GM06990 (cell line): ENCODE measurements around the gene INSC.

ENCODE experiments used
- DNase-seq: peaks from one replicate; pipeline ENCODE4 v3.0.0-alpha.2; 2011; ENCODE audit not compliant: insufficient read length; ENCODE audit errors: extremely low read depth
- H3K27me3 ChIP-seq: replicated peaks from 2 replicates; pipeline ENCODE4 v1.6.0; 2011; ENCODE audit warnings: low read length; ENCODE audit not compliant: control insufficient read depth, insufficient read depth
- H3K36me3 ChIP-seq: 2 replicates; pipeline ENCODE4 v1.5.1; 2011; ENCODE audit warnings: low read length; ENCODE audit not compliant: control insufficient read depth, insufficient read depth
- H3K4me3 ChIP-seq: replicated peaks from 2 replicates; pipeline ENCODE4 v1.5.1; 2011; ENCODE audit warnings: low read depth, mild to moderate bottlenecking, control low read depth, low read length
- CTCF ChIP-seq: IDR thresholded peaks from 2 replicates; pipeline ENCODE4 v1.5.1; 2011; ENCODE audit warnings: low read length, control low read depth, mild to moderate bottlenecking, inconsistent platforms; ENCODE audit not compliant: insufficient read depth, poor library complexity, severe bottlenecking

INSC gene

DNA sequence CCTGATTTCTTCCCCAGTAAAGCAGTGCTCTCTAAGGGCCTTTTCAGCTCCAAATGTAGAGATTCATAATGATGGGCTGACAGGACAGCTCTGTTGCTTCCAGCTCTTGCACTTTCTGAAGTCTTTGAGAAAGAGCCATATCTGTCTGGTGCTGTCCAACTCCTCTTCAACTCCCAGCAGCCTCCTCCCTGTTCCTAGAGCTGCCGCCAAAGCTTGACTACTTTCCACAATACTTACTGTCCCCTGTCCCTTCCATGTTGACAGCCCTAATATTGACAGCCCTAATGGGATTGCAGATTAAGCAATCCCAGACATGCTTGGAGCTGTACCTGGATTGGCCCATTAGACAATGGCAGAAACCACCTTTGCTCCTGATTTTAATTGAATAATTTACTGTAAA, 29.6 kb downstream of the INSC start:
- no peak for TF ChIP-seq CTCF
- Histone ChIP-seq H3K27me3 (peaks cover 2% of the 10 kb centered on the region), H3K4me3 (no peak overlapping the region), H3K36me3 (no peaks in the 10 kb centered on the region)
- DNase-seq: no peak

- no peak for DNase-seq
- TF ChIP-seq CTCF: no peak
- no peak overlapping the region for H3K4me3 ChIP-seq
- H3K27me3 ChIP-seq: peaks cover 2% of the 10 kb centered on the region
- H3K36me3 ChIP-seq: no peaks in the 10 kb centered on the region
Measured at GRCh38 chr11:15145151-15145550, 30.4 kb downstream of the INSC start.

- Histone ChIP-seq H3K36me3 (no peaks in the 10 kb centered on the region), H3K27me3 (peaks cover 2% of the 10 kb centered on the region), H3K4me3 (no peak overlapping the region)
- no peak for TF ChIP-seq CTCF
- DNase-seq: no peak
Measured at GRCh38 chr11:15145615-15146014, 30.9 kb downstream of the INSC start.

DNA sequence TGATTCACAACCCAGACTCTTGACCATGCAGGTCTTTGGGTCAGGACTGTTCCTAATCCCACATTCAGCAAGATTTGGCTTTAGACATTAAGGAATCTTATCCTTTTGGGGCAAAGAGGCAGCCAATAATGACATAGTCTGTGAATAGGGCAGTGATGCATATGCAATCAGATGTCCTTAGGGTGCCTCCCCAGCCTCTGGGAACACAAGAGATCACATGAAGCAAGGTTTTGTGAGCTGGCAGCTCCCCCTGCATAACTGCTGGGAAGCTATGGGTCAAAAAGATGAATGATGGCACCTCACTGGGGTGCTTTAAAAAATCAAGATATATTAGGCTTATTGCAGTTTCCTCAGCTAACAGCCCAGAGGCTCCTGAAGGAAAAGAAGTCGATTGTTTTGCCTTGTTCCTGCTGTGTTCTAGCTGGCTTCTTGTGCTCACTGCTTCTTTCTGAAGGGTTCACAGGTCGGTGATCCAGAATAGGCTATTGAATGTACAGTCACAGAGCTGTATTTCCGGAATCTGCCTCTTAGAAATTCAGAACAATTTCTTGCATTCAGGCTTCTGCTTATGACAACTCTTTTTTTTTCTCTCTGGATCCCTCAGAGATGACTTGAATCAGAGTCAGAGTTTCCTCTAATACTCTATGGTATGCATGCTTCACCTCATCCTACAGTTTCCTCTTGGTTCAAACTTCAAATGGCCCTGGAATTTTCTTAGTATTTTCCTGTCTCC, 31.7 kb downstream of the INSC start:
- no peak for DNase-seq
- Histone ChIP-seq H3K36me3 (no peaks in the 10 kb centered on the region), H3K4me3 (no peak overlapping the region), H3K27me3 (peaks cover 2% of the 10 kb centered on the region)
- TF ChIP-seq CTCF: no peak

DNA sequence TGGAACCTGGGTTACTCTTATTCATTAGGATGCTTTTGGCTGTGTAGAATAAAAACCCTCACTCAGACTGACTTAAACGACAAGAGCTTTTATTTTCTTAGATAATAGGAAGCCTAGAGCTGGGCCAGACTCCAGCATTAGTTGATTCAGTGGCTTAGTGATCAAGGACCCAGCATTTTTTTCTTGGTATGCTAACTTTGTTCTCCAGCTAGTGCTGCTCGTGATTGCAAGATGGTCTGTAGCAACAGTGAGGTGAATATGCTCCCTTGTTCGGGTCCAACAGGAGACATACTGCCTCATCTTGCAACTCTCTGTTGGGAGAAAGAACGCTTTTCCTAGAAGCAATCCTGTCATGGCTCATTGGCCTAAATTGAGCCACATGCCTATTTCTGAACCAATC, 33.4 kb downstream of the INSC start:
- no peak for DNase-seq
- Histone ChIP-seq H3K27me3 (peaks cover 2% of the 10 kb centered on the region), H3K36me3 (no peaks in the 10 kb centered on the region), H3K4me3 (no peak overlapping the region)
- no peak for TF ChIP-seq CTCF

GRCh38 chr11:15149050-15149449, 34.3 kb downstream of the INSC start:
- no peak for TF ChIP-seq CTCF
- Histone ChIP-seq H3K4me3 (no peak overlapping the region), H3K36me3 (no peaks in the 10 kb centered on the region), H3K27me3 (peaks cover 2% of the 10 kb centered on the region)
- DNase-seq: no peak
